Upper lobe of left lung (tissue), 6 donors: Measurements from ENCODE around the gene UNC13B. TPM values are rescaled to one million over a fixed set of nuclear protein-coding genes. Genes with fewer than 3 reads are reported as not detected.

ENCODE experiments used
- ATAC-seq, 2 donors: fragments of 200-7000 bp; cut with Tn5 transposase; one replicate each; pipeline ENCODE4 v1.9.1; 2022; ENCODE audit warnings: mild to moderate bottlenecking in 2 of 2, moderate library complexity in 2 of 2; ENCODE audit not compliant: low FRiP score in 2 of 2
- DNase-seq, 2 donors: peaks; one replicate each; pipeline ENCODE4 v3.0.0-alpha.2; 2019 to 2020
- H3K27ac ChIP-seq, 4 donors: fragments of 200-600 bp; sonication (generic); one replicate each; pipeline ENCODE4 v1.5.1; 2016 to 2019
- H3K27me3 ChIP-seq, 4 donors: fragments of 200-600 bp; sonication (generic); one replicate each; pipeline ENCODE4 v1.5.1; 2017 to 2019
- H3K36me3 ChIP-seq, 4 donors: fragments of 200-600 bp; sonication (generic); one replicate each; pipeline ENCODE4 v1.5.1; 2016 to 2019
- H3K4me1 ChIP-seq, 4 donors: fragments of 200-600 bp; sonication (generic); one replicate each; pipeline ENCODE4 v1.5.1; 2018 to 2019
- H3K4me3 ChIP-seq, 4 donors: fragments of 200-600 bp; sonication (generic); one replicate each; pipeline ENCODE4 v1.5.1; 2017 to 2019; ENCODE audit warnings: mild to moderate bottlenecking in 2 of 4, moderate library complexity in 1 of 4
- H3K9me3 ChIP-seq, 4 donors: fragments of 200-600 bp; sonication (generic); one replicate each; pipeline ENCODE4 v1.5.1; 2018 to 2019
- CTCF ChIP-seq, 6 experiments: fragments of 450-650 bp in 4 of 6; fragments of 200-600 bp in 2 of 6; sonication (generic) in 2 of 6; IDR thresholded peaks; one replicate each; pipeline ENCODE4 v1.5.1; 2016 to 2019; ENCODE audit warnings: antibody characterized with exemption in 6 of 6
- EP300 ChIP-seq, 4 donors: sonication (generic); formaldehyde crosslinking; IDR thresholded peaks; one replicate each; pipeline ENCODE4 v1.5.1; 2017; ENCODE audit warnings: antibody characterized with exemption in 4 of 4, control low read depth in 2 of 4
- POLR2A ChIP-seq, 4 donors: fragments of 450-650 bp; IDR thresholded peaks; one replicate each; pipeline ENCODE4 v1.5.1; 2016 to 2017; ENCODE audit warnings: antibody characterized with exemption in 4 of 4, mild to moderate bottlenecking in 2 of 4
- POLR2AphosphoS5 ChIP-seq, 2 donors: sonication (generic); formaldehyde crosslinking; IDR thresholded peaks; one replicate each; pipeline ENCODE4 v1.5.1; 2017; ENCODE audit warnings: antibody characterized with exemption in 2 of 2
- WGBS, 2 donors: methylation state at CpG; one replicate each; pipeline ENCODE4 v1.1.5; 2017 to 2018; 5-methylcytosine and 5-hydroxymethylcytosine counted together
- total RNA-seq, 6 donors: library from RNA; depleted of rRNA in 4 of 6; stranded (reverse); fragments of >200 nt in 4 of 6; gene quantifications; one replicate each; pipeline versions ENCODE4 v1.1.0 to v1.2.1, GENCODE V29; 2016 to 2021
- donor health status: DM: no; HTN: no; CAD: no; lungs with moderate emphysema.
- donor health status: DM: no; HTN: yes; CAD: no; lungs with severe emphysema.

Gene UNC13B
- total RNA-seq, 6 donors from 2014 or later: 68.3 to 300 (median 151) TPM

GRCh38 chr9:35414889-35415288, 253.1 kb downstream of the UNC13B start:
- TF ChIP-seq POLR2AphosphoS5 (IDR thresholded peaks at IDR 0.05): no peak
- no peak for TF ChIP-seq EP300 (IDR thresholded peaks at IDR 0.05)
- no peak for TF ChIP-seq POLR2A (IDR thresholded peaks at IDR 0.05)
- TF ChIP-seq CTCF (IDR thresholded peaks at IDR 0.05): no peak
- DNase-seq (no peak), ATAC-seq (no peak)
- H3K9me3 ChIP-seq: no peaks in the 10 kb centered on the region
- peaks cover 0 to 3% (median 0%) of the 10 kb centered on the region in 4 donors for H3K36me3 ChIP-seq
- no peaks in the 10 kb centered on the region for H3K4me1 ChIP-seq
- no peaks in the 10 kb centered on the region for H3K27me3 ChIP-seq
- H3K4me3 ChIP-seq: no peak overlapping the region
- H3K27ac ChIP-seq: no peak overlapping the region
- WGBS, 2 donors: 85 to 100% methylated on average over 1 of the region's 1 CpG

GRCh38 chr9:35415402-35416097, 253.7 kb downstream of the UNC13B start:
- no peak for DNase-seq
- Histone ChIP-seq H3K4me3 (no peak overlapping the region), H3K36me3 (no peaks in the 10 kb centered on the region), H3K4me1 (no peaks in the 10 kb centered on the region), H3K9me3 (no peaks in the 10 kb centered on the region), H3K27me3 (no peaks in the 10 kb centered on the region), H3K27ac (no peak overlapping the region)
- WGBS, 2 donors: 87% methylated on average over 6 of the region's 6 CpGs
- ATAC-seq: no peak
- TF ChIP-seq POLR2A (IDR thresholded peaks at IDR 0.05) (no peak), POLR2AphosphoS5 (IDR thresholded peaks at IDR 0.05) (no peak), CTCF (IDR thresholded peaks at IDR 0.05) (no peak), EP300 (IDR thresholded peaks at IDR 0.05) (no peak)

- H3K4me3 ChIP-seq: no peak overlapping the region
- no peaks in the 10 kb centered on the region for H3K27me3 ChIP-seq
- DNase-seq (no peak), ATAC-seq (no peak)
- no peaks in the 10 kb centered on the region for H3K9me3 ChIP-seq
- TF ChIP-seq CTCF (IDR thresholded peaks at IDR 0.05): no peak
- TF ChIP-seq POLR2AphosphoS5 (IDR thresholded peaks at IDR 0.05): no peak
- TF ChIP-seq POLR2A (IDR thresholded peaks at IDR 0.05): no peak
- no peak for TF ChIP-seq EP300 (IDR thresholded peaks at IDR 0.05)
- no peaks in the 10 kb centered on the region for H3K36me3 ChIP-seq
- H3K4me1 ChIP-seq: no peaks in the 10 kb centered on the region
- no peak overlapping the region for H3K27ac ChIP-seq
- WGBS, 2 donors: 88 to 92% methylated on average over 2 of the region's 2 CpGs
These were observed 254.3 kb downstream of the UNC13B start for GRCh38 chr9:35416098-35416427.

- ATAC-seq (no peak), DNase-seq (no peak)
- no peaks in the 10 kb centered on the region for H3K27me3 ChIP-seq
- H3K4me1 ChIP-seq: no peaks in the 10 kb centered on the region
- 87 to 95% methylated on average over 1 of the region's 1 CpG for WGBS, 2 donors
- no peak for TF ChIP-seq POLR2A (IDR thresholded peaks at IDR 0.05)
- no peak for TF ChIP-seq CTCF (IDR thresholded peaks at IDR 0.05)
- no peak for TF ChIP-seq POLR2AphosphoS5 (IDR thresholded peaks at IDR 0.05)
- no peak for TF ChIP-seq EP300 (IDR thresholded peaks at IDR 0.05)
- no peak overlapping the region for H3K4me3 ChIP-seq
- no peaks in the 10 kb centered on the region for H3K36me3 ChIP-seq
- no peak overlapping the region for H3K27ac ChIP-seq
- no peaks in the 10 kb centered on the region for H3K9me3 ChIP-seq
These were observed 260.5 kb downstream of the UNC13B start for GRCh38 chr9:35422346-35422745.

GRCh38 chr9:35422753-35423152, 260.9 kb downstream of the UNC13B start:
- ATAC-seq (no peak), DNase-seq (no peak)
- no peaks in the 10 kb centered on the region for H3K36me3 ChIP-seq
- TF ChIP-seq EP300 (IDR thresholded peaks at IDR 0.05): no peak
- TF ChIP-seq POLR2AphosphoS5 (IDR thresholded peaks at IDR 0.05): no peak
- TF ChIP-seq POLR2A (IDR thresholded peaks at IDR 0.05): no peak
- no peak for TF ChIP-seq CTCF (IDR thresholded peaks at IDR 0.05)
- H3K27ac ChIP-seq: no peak overlapping the region
- 77 to 88% methylated on average over 2 of the region's 2 CpGs for WGBS, 2 donors
- H3K4me3 ChIP-seq: no peak overlapping the region
- no peaks in the 10 kb centered on the region for H3K4me1 ChIP-seq
- no peaks in the 10 kb centered on the region for H3K9me3 ChIP-seq
- no peaks in the 10 kb centered on the region for H3K27me3 ChIP-seq
